Stimulated activated CD8-positive, alpha-beta memory T cell treated with anti-CD3 and anti-CD28 coated beads, Interleukin-15, amount 100 ng/mL, for 24 hours (primary cell): ENCODE data around the gene RRH.
"Not testable (repeated sequence)": the region's sequence is repeated elsewhere in the genome, so short reads cannot be mapped to it uniquely, and the experiment has no call there.

ENCODE experiments used
- DNase-seq: peaks from one replicate; pipeline ENCODE4 v3.0.0-alpha.2; 2020; ENCODE audit warnings: low read depth

The RRH gene

GRCh38 chr4:109846395-109847098 is 18.8 kb downstream of the RRH start:
- no peak for DNase-seq

GRCh38 chr4:109847896-109848442 is 20.2 kb downstream of the RRH start, which contains the start of gene LRIT3:
LRIT3 (plus strand) TSS chr4:109848107; CDS start chr4:109848202, 95 bp downstream.
- DNase-seq: no peak

DNA sequence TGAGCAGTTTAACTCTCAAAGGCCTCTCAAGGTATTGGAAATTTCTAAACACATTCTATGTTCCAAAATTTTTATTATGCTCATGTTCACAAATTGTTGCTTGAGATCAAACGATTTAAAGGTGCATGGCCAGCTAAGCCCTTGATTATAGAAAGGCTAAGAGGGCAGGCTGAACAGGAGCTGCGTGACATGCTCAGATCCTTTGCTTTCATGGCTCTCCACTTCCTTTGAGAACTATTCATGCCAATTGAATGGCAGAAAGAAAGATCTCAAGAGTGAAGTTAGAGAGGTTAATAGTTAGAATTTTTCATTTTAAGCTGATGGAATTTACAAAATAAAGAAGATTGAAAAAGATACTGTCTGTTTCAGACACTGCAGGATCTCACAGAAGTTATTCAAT is 20.7 kb downstream of the RRH start:
- no peak for DNase-seq

- DNase-seq: no peak
These were observed 22.8 kb downstream of the RRH start for GRCh38 chr4:109850601-109851000.

DNA sequence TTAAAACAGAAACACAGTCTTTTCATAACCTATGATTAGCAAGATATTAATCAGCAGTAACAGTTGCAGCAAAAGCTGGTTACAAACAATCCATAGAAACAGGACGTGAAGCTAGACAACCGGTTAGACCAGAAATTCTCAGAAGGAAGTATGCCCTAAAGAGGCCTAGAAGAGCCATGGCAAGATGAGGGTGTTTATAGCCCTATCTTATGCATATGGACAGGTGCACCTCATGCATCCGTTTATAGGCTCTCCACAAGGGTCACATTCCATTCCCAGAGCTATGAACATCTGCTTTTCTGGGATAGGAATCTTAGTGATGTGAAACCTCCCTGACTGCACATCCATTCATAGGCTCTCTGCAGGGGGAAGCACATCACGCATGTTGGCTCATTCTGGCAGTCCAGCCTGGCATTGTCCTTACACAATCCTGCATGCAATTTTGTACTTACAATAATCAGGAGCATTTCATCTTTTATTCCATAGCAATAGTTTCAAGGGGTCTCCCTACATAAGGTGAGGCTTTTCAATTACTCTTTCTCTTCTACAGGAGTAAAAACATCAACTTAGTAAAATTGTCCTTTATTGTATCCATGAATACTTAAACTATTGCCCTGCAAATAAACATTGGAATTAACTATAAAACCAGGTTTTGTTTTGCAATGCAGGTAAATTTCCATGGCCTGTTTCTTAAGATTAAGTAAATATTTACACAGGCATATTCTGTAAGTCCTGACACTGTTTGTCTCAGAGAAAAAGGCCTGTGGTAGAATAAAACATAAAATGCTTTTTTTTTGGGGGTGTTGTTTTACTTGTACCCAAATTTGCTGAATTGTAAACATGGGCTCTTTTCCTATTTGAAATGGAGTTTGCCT is 31.9 kb downstream of the RRH start:
- not testable (repeated sequence) for DNase-seq

GRCh38 chr4:109861271-109861670 is 33.5 kb downstream of the RRH start:
- DNase-seq: no peak

GRCh38 chr4:109861916-109862511 is 34.2 kb downstream of the RRH start:
- DNase-seq: no peak

GRCh38 chr4:109864134-109864533 is 36.4 kb downstream of the RRH start:
- DNase-seq: no peak

- DNase-seq: no peak
These were observed 42.3 kb downstream of the RRH start for GRCh38 chr4:109870061-109870460.

GRCh38 chr4:109872065-109872464 is 44.3 kb downstream of the RRH start:
- DNase-seq: no peak

DNA sequence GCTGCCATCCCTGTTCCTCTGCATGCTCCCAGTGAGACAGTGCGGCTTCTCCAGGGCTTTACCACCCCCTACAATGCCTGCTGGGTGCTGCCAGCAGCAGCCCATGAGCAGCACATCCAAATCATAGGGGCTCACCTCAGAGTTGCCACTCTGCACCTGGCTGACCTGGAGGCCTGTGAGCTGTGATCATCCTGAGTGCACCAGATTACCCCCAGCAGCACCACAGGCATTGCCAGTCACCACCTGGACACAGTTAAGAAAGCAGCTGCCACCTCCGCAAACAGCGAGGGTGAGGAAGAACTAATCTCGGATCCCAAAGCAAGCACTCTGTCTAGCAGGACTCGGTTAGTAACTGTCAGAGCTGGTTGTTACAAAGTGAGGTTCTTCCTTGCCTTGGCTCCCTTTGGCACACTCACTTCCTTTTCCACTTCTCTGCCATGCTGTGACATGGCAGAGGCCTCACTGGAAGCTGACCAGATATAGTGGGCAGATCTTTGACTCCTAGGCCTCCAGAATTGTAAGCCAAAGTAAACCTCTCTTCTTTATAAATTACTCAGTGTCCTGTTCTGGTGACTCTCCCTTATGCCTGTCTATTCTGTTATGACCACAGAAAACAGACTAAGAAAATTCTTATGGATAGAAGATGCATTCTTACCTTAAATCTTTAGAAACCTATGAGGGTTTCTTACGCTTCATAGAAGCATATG is 45.3 kb downstream of the RRH start:
- DNase-seq: no peak

- no peak for DNase-seq
These were observed 46.2 kb downstream of the RRH start for GRCh38 chr4:109873791-109874514.

DNA sequence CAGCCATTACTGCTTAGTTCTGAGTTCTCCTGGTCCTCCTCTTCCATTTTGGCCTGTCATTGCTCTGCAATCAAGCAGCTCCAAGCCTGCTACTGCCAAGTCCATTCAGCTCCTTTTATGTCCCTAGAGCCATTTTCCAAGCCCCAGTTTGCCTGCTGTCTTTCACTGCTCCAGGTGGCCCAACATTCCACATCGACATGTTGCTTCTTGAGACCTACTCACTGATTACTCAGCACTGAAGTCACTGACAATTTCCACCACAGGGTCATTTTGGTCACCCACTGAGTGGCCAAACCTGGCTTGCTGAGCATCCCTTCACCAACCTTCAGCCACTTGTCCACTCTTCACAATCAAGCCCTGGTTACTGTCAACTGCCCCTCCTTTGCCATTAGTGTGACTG is 47.3 kb downstream of the RRH start:
- no peak for DNase-seq

DNA sequence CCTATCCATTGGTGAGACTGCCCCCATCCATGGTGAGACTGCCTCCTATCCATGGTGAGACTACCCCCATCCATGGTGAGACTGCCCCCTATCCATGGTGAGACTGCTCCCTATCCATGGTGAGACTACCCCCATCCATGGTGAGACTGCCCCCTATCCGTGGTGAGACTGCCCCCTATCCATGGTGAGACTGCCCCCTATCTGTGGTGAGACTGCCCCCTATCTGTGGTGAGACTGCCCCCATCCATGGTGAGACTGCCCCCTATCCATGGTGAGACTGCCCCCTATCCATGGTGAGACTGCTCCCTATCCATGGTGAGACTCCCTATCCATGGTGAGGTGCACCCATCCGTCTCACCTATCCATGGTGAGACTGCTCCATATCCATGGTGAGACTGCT is 47.8 kb downstream of the RRH start:
- not testable (repeated sequence) for DNase-seq

- DNase-seq: no peak
These were observed 49.0 kb downstream of the RRH start for GRCh38 chr4:109876634-109877265.

DNA sequence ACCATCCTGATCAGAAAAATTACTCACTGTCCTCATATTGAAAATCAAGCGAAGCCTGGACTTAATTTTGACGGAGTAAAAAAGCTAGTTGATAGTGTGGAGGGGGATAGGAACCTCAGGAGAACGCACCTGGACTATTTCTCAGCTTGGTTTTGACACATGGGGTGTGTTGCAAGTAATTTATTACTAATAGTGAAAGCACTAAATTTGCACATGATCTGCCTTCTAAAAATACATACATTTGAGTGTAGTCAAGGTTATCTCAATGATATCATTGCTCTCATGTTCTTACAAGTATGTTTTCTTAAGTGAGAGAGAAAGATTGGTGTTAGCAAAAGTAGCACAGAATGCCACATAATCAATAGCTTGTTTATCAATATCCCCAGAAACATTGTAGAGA is 49.6 kb downstream of the RRH start:
- DNase-seq: no peak

- no peak for DNase-seq
These were observed 50.6 kb downstream of the RRH start for GRCh38 chr4:109878355-109878754.

GRCh38 chr4:109879081-109879480 is 51.3 kb downstream of the RRH start:
- DNase-seq: no peak

GRCh38 chr4:109879636-109880314 is 52.0 kb downstream of the RRH start:
- DNase-seq: no peak

DNA sequence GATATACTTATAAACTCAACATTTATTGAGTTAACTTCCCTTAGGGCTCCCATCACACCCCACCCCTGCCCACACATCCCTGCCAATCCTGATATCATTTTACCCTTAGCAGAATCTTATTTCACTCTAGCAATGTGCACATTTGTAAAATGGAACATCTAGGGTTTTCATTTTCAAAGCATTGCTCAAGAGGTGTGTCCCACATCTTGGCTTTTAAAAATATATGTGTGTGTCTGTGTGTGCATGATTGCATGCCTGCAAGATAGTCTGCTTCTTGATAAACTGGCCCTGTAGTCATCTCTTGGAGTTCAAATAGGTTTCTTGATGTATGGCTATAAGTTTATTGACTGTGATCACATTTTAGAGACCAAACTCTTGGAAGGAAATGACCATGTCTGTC is 58.5 kb downstream of the RRH start:
- no peak for DNase-seq
